GM11168 (cell line): ENCODE measurements around the gene PPP2R3B.
"Not testable (repeated sequence)": the region's sequence is repeated elsewhere in the genome, so short reads cannot be mapped to it uniquely, and the experiment has no call there.

Experiments
- in situ Hi-C: fragments of 300-500 bp; cut with MboI; formaldehyde crosslinking; loops from one replicate; pipeline ENCODE4 v1.12.0; 2022; ENCODE audit warnings: low sequenced_read_pairs; ENCODE audit not compliant: unreplicated experiment

Gene PPP2R3B

DNA sequence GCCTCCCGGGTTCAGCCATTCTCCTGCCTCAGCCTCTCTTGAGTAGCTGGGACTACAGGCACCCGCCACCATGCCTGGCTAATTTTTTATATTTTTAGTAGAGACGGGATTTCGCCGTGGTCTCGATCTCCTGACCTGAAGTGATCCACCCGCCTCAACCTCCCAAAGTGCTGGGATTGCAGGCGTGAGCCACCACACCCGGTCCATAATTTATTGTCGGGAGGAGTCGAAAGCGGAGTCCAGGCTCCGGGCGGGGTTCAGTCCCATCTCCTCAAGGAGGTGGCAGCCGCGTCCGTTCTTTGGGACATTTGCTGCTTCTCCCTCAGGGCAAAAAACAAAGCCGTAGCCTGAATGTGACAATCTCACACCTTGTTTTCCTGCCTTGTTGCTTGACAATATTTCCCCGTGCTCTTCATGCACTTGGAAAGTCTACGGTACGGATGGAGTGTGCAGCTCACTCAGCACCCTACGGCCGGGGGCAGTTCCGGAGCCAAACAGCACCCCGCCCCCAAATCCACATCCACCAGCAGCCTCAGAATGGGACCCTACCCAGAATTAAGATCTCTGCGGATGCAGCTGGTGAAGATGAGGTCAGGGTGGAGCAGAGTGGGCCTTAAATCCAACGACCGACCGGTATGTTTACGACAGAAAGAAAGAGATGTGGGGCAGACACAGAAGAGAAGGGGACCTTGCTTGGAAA is 77.7 kb downstream of the PPP2R3B start:
- in situ Hi-C loops, result no loop called here

DNA sequence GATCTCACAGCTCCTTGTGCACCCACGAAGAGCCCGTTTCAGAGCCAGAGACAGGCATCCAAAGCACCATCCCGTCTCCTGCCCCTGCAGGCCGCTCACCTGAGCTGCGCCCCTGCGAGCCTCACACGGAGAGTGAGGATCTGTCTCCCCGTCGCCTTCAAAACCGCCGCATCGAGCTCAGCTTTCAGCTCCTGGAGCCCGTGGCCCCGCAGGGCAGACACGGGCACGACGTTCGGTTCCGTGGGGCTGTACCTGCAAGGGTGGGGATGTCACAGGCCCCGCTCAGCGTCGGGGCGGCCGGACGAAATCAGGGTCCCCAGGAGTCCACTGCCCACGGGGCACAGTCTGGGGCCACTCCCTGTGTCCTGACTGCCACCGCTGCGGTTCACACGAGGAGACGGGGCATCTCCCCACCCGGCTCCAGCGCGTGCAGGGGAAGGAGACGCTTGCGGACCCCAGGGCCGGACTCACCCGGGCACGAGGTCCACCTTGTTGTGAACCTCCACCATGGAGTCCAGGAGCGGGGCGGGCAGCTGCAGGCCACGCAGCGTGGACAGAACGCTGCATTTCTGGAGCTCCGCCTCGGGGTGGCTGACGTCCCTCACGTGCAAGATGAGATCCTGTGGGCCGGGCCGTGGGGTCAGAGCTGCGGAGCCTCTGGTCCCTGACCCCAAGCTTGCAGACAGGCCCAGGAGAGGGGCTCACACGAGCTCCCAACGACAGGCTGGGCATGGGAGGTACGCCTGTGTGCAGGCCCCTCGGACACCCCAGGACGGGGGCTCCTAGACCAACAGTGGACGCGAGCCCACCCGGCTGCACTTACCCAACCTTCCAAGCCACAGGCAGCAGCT is 79.2 kb downstream of the PPP2R3B start:
- in situ Hi-C loops, result no loop called here

DNA sequence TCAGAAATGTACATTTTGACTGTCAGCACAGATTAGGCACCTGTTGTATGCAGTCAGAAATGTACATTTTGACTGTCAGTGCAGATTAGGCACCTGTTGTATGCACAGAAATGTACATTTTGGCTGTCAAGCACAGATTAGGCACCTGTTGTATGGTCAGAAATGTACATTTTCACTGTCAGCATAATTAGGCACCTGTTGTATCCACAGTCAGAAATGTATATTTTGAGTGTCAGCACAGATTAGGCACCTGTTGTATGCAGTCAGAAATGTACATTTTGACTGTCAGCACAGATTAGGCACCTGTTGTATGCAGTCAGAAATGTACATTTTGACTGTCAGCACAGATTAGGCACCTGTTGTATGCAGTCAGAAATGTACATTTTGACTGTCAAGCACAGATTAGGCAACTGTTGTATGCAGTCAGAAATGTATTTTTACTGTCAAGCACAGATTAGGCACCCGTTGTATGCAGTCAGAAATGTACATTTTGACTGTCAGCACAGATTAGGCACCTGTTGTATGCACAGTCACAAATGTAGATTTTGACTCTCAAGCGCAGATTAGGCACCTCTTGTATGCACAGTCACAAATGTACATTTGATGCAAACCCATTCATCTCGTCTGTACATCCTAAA is 80.0 kb downstream of the PPP2R3B start:
- in situ Hi-C loops, result not testable (repeated sequence)

DNA sequence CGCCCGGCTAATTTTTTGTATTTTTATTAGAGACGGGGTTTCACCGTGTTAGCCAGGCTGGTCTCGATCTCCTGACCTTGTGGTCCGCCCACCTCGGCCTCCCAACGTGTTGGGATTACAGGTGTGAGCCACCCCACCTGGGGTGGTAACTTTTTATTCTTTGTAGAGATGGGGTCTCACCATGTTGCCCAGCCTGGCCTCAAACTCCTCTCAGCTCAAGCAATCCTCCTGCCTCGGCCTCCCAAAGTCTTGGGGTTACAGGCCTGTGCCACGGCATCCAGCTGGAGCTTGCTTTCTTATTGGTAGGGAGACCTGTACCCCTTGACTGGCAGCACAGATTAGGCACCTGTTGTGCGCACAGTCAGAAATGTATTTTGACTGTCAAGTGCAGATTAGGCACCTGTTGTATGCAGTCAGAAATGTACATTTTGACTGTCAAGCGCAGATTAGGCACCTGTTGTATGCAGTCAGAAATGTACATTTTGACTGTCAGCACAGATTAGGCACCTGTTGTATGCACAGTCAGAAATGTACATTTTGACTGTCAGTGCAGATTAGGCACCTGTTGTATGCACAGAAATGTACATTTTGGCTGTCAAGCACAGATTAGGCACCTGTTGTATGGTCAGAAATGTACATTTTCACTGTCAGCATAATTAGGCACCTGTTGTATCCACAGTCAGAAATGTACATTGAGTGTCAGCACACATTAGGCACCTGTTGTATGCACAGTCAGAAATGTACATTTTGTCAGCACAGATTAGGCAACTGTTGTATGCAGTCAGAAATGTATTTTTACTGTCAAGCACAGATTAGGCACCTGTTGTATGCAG is 80.7 kb downstream of the PPP2R3B start:
- in situ Hi-C loops, result not testable (repeated sequence)

DNA sequence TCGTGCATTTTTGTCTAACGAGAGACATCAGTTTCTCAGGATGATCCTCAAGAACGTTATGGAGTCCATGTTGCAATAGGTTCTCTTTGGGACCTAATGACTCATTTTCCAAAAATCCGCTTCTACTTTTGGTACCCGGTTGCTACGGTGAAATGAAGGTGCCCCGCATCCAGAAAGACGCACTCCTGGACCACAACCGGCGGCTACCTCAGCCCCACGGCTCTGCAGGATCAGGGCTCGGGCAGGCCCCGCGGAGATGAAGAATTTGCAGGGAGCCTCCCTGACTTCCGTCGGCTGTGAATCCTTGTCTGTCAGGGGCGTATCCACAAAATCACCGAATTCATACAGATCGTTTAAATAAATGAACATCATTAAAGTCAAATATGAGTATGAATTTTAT is 83.7 kb downstream of the PPP2R3B start:
- in situ Hi-C loops, result no loop called here

- in situ Hi-C loops, result no loop called here
Measured at GRCh38 chrX:300334-300733, 86.4 kb downstream of the PPP2R3B start.

- in situ Hi-C loops, result no loop called here
Measured at GRCh38 chrX:298993-299392, 87.7 kb downstream of the PPP2R3B start.

GRCh38 chrX:295136-295535 is 91.6 kb downstream of the PPP2R3B start:
- in situ Hi-C loops, result no loop called here

DNA sequence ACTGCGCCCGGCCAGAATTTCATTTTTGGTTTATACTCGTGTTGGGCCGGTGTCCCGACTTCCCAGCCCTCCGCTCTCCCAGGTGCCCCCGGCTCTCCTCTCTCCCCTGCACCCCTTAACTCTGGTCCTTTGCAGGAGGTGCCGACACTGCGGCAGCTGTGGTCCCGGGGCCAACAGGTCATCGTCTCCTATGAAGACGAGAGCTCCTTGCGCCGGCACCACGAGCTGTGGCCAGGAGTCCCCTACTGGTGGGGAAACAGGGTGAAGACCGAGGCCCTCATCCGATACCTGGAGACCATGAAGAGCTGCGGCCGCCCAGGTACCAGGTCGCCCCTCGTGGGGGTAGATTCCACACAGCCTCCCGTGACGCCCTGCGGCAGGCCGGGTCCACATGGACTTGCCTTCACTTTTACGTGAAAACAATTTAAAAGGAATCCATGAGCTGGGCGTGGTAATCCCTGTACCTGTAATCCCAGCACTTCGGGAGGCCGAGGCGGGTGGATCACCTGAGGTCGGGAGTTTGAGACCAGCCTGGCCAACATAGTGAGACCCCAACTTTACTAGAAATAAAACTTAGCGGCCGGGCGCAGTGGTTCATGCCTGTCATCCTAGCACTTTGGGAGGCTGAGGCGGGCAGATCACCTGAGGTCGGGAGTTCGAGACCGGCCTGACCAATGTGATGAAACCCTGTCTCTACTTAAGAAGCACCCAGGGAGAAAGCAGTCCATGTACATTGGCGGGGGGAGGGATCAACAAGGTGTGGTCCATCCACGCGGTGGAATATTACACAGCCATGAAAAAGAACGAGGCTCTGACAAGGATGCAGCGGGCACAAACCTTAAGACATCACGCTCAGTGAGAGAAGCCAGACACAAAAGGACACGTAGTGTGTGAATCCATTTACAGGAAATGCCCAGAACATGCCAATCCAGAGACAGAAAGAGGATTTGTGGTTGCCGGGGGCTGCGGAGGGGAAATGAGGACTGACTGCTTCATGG is 93.5 kb downstream of the PPP2R3B start:
- in situ Hi-C loops, result no loop called here

DNA sequence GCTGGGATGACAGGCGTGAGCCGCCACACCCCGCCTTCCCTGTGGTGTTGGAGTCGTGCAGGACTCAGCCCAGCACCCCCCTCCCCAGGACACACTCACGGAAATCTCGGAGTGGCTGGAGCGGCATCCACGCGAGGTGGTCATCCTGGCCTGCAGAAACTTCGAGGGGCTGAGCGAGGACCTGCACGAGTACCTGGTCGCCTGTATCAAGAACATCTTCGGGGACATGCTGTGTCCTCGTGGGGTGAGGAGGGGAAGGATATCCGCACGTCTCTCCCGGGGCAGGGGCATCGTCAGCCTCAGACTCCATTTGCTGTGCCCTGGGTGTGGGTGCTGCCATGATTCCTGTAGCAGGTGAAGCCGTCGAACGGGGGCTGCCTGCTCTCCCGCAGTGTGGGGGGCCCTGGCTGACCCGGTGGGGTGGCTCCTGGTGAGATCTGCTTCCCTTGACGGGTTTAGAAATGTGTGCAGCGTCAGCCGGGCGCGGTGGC is 95.3 kb downstream of the PPP2R3B start:
- in situ Hi-C loops, result no loop called here

- in situ Hi-C loops, result no loop called here
Measured at GRCh38 chrX:290476-291166, 96.1 kb downstream of the PPP2R3B start.

DNA sequence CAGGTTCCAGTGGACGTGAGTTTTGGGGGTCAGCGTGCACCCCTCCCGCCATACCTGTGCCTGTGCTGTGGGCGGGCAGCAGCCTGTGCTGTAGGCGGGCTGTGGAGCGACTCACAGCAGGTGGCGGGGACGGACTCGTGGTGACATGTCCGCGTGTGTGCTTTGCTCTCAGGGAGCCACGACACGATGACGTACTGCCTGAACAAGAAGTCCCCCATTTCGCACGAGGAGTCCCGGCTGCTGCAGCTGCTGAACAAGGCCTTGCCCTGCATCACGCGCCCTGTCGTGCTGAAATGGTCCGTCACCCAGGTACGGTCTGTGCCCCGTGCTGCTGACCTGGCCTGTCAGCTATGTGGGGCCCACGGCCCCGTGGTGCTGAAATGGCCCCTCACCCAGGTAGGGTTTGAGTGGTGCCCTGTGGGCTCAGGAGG is 98.1 kb downstream of the PPP2R3B start:
- in situ Hi-C loops, result no loop called here

DNA sequence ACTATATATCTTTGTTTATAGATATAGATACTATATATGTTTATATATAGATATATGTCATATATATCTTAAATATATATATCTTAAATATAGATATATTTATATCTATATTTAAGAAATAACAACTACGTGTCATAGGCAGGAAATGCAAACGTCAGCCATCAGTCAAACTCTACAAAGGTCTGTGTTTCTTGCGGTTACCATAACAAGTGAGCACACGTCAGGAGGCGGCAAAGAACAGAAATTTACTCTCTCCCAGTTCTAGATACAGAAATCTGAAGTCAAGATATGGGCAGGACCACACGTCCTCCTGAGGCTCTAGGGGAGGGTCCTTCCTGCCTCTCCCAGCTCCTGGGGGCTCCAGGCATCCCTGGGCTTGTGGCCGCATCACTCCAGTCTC is 99.0 kb downstream of the PPP2R3B start:
- in situ Hi-C loops, result no loop called here

DNA sequence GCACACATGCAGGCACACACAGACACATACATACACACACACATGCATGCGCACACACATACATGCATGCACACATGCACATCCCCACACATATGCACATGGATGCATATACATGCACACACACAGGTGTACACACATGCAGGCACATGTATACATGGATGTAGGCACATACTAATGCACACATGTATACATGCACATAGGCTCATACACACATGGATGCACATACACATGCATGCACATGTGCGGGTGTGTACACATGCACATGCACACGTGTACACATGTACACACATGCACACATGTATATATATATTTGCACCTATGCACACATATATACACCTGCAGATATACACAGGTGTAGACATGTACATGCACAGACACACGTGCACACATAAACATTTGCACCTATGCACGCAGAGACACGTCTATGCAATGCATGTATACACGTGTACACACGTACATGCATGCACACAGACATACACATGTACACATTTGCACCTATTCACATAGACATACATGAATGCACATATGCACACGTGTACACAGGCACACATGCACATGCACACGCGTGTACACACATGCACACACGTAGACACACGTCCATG is 101.5 kb downstream of the PPP2R3B start:
- in situ Hi-C loops, result no loop called here
